GM12878 (cell line): ENCODE results near the gene CABLES1. TPM values are rescaled to one million over a fixed set of nuclear protein-coding genes. Genes with fewer than 3 reads are reported as not detected.

ENCODE experiments used
- ATAC-seq: fragments of 200-7000 bp; cut with Tn5 transposase; 3 replicates; pipeline ENCODE4 v1.9.1; 2020; ENCODE audit warnings: mild to moderate bottlenecking, moderate library complexity
- BruUV-seq: library from RNA; stranded (reverse); fragments of 400-500 nt; replicated peaks from 2 replicates; lab custom pipeline; 2021; lab: Mats Ljungman, UMichigan
- CTCF ChIA-PET: fragments of 300-600 bp; sonication (Branson Sonifier 250); formaldehyde crosslinking; extraction: SDS; loops from one replicate; lab custom pipeline; 2021; ENCODE audit warnings: inconsistent platforms; lab: Yijun Ruan, JAX
- POLR2A ChIA-PET: fragments of 350-600 bp; formaldehyde crosslinking; extraction: SDS; loops from one replicate; lab custom pipeline; 2021; ENCODE audit warnings: inconsistent platforms; lab: Charles Lee
- RAD21 ChIA-PET: fragments of 300-600 bp; sonication (Branson Sonifier 250); formaldehyde crosslinking; loops from one replicate; lab custom pipeline; 2023; ENCODE audit warnings: antibody characterized with exemption; ENCODE audit not compliant: unreplicated experiment; lab: Charles Lee
- SMC1A ChIA-PET: fragments of 300-600 bp; sonication (Branson Sonifier 250); formaldehyde crosslinking; loops from one replicate; lab custom pipeline; 2023; ENCODE audit not compliant: unreplicated experiment, uncharacterized antibody; lab: Charles Lee
- DNase-seq: peaks from one replicate; pipeline ENCODE4 v3.0.0-alpha.2; 2011; ENCODE audit warnings: low read depth, low spot score
- FAIRE-seq: peaks from 3 replicates; lab custom pipeline; 2011; peaks lifted over from hg19 to GRCh38; lab: Jason Lieb, UNC
- H2AFZ ChIP-seq: 2 replicates; pipeline ENCODE4 v1.6.0; 2011; ENCODE audit warnings: low read depth, low read length, control low read depth; ENCODE audit not compliant: control insufficient read depth
- H3K27ac ChIP-seq: 2 replicates; pipeline ENCODE4 v1.5.1; 2011; ENCODE audit warnings: control low read depth; ENCODE audit not compliant: control insufficient read depth, insufficient read depth
- H3K27me3 ChIP-seq, 2 experiments: replicated peaks in 1 of 2; 2 replicates each; pipeline versions ENCODE4 v1.6.0 to v1.6.1; 2011; ENCODE audit warnings: low read length in 1 of 2; ENCODE audit not compliant: control insufficient read depth in 2 of 2, insufficient read depth in 2 of 2
- H3K36me3 ChIP-seq, 2 experiments: 2 replicates each; pipeline ENCODE4 v1.5.1; 2011; ENCODE audit warnings: low read length in 1 of 2; ENCODE audit not compliant: control insufficient read depth in 2 of 2, insufficient read depth in 2 of 2
- H3K4me1 ChIP-seq: 2 replicates; pipeline ENCODE4 v1.6.1; 2011; ENCODE audit warnings: mild to moderate bottlenecking, low read length, moderate library complexity, mixed read lengths; ENCODE audit not compliant: control insufficient read depth, insufficient read depth
- H3K4me2 ChIP-seq: 2 replicates; pipeline ENCODE4 v1.6.0; 2011; ENCODE audit warnings: control low read depth; ENCODE audit not compliant: control insufficient read depth, insufficient read depth
- H3K4me3 ChIP-seq: fragments of 200-600 bp; sonication (generic); 2 replicates; pipeline ENCODE4 v1.5.1; 2016
- H3K79me2 ChIP-seq: 2 replicates; pipeline ENCODE4 v1.6.0; 2011; ENCODE audit warnings: low read length; ENCODE audit not compliant: control insufficient read depth, insufficient read depth
- H3K9ac ChIP-seq: 2 replicates; pipeline ENCODE4 v1.8.0; 2011; ENCODE audit warnings: low read length, control low read depth, mixed read lengths; ENCODE audit not compliant: control insufficient read depth, insufficient read depth
- H3K9me3 ChIP-seq: replicated peaks from 3 replicates; pipeline ENCODE4 v1.5.1; 2011; ENCODE audit warnings: mild to moderate bottlenecking, low read length; ENCODE audit not compliant: control insufficient read depth, insufficient read depth
- H4K20me1 ChIP-seq: 2 replicates; pipeline ENCODE4 v1.6.0; 2011; ENCODE audit not compliant: control insufficient read depth, insufficient read depth
- BHLHE40 ChIP-seq, 2 experiments: fragments of 450-650 bp in 1 of 2; IDR thresholded peaks; 2 replicates each; pipeline ENCODE4 v1.6.1; 2011 to 2017; ENCODE audit warnings: low read depth in 2 of 2, borderline replicate concordance in 1 of 2, improper control_type of control experiment in 1 of 2, low read length in 1 of 2, mild to moderate bottlenecking in 1 of 2
- CHD2 ChIP-seq: IDR thresholded peaks from 2 replicates; pipeline ENCODE4 v1.6.1; 2011; ENCODE audit warnings: low read depth, low read length, improper control_type of control experiment, borderline replicate concordance
- EED ChIP-seq: sonication (generic); IDR thresholded peaks from 2 replicates; pipeline ENCODE4 v1.6.1; 2016; ENCODE audit warnings: antibody characterized with exemption, low read depth
- GATAD2B ChIP-seq: fragments of 450-650 bp; conservative IDR thresholded peaks from 2 replicates; pipeline ENCODE4 v1.6.1; 2017; ENCODE audit warnings: low read depth, mild to moderate bottlenecking, moderate library complexity
- IRF4 ChIP-seq: IDR thresholded peaks from 2 replicates; pipeline ENCODE4 v1.6.1; 2011; ENCODE audit warnings: low read depth, low read length
- MEF2B ChIP-seq: fragments of 450-650 bp; IDR thresholded peaks from 2 replicates; pipeline ENCODE4 v1.6.1; 2018; ENCODE audit warnings: mild to moderate bottlenecking, moderate library complexity; ENCODE audit not compliant: partially characterized antibody, poor library complexity, severe bottlenecking
- MLLT1 ChIP-seq: fragments of 450-650 bp; IDR thresholded peaks from 2 replicates; pipeline ENCODE4 v1.6.1; 2016; ENCODE audit warnings: mild to moderate bottlenecking
- MXI1 ChIP-seq: fragments of 150-350 bp; IDR thresholded peaks from 2 replicates; pipeline ENCODE4 v1.6.1; 2011; ENCODE audit warnings: low read depth, mild to moderate bottlenecking, inconsistent platforms, low read length, improper control_type of control experiment
- NR2C1 ChIP-seq: fragments of 450-650 bp; IDR thresholded peaks from 2 replicates; pipeline ENCODE4 v1.6.1; 2017; ENCODE audit warnings: antibody characterized with exemption, mild to moderate bottlenecking, moderate library complexity
- NR2C2 ChIP-seq: IDR thresholded peaks from 2 replicates; pipeline ENCODE4 v1.6.1; 2011; ENCODE audit warnings: borderline replicate concordance, low read depth; ENCODE audit not compliant: control insufficient read depth, insufficient read length
- POU2F2 ChIP-seq: IDR thresholded peaks from 3 replicates; pipeline ENCODE4 v1.6.1; 2011; ENCODE audit warnings: low read depth, mild to moderate bottlenecking, low read length, borderline replicate concordance
- RB1 ChIP-seq: fragments of 450-650 bp; formaldehyde crosslinking; IDR thresholded peaks from 2 replicates; pipeline ENCODE4 v1.6.1; 2017; ENCODE audit warnings: mild to moderate bottlenecking, borderline replicate concordance
- SIN3A ChIP-seq: IDR thresholded peaks from 2 replicates; pipeline ENCODE4 v1.6.1; 2012; ENCODE audit warnings: low read depth, low read length, improper control_type of control experiment
- SKIL ChIP-seq: fragments of 450-650 bp; IDR thresholded peaks from 2 replicates; pipeline ENCODE4 v1.6.1; 2017; ENCODE audit warnings: mild to moderate bottlenecking, low read depth, inconsistent platforms; ENCODE audit not compliant: poor library complexity, severe bottlenecking
- SP1 ChIP-seq: IDR thresholded peaks from one replicate; pipeline ENCODE4 v1.6.1; 2011; ENCODE audit warnings: low read depth, low read length
- ZBED1 ChIP-seq: IDR thresholded peaks from 2 replicates; pipeline ENCODE4 v1.6.1; 2016; ENCODE audit warnings: borderline replicate concordance
- ZNF24 ChIP-seq: fragments of 450-650 bp; IDR thresholded peaks from 2 replicates; pipeline ENCODE4 v1.6.1; 2017; ENCODE audit warnings: antibody characterized with exemption, mild to moderate bottlenecking
- WGBS: methylation state at CpG from one replicate; pipeline ENCODE4 v1.1.6; 2016; ENCODE audit warnings: low lambda C conversion rate; ENCODE audit not compliant: insufficient replicate concordance, insufficient coverage; ENCODE audit errors: missing lambda C conversion rate; 5-methylcytosine and 5-hydroxymethylcytosine counted together
- in situ Hi-C: fragments of 300-500 bp; cut with MboI; formaldehyde crosslinking; loops from 9 replicates; pipeline ENCODE4 v1.14.3; 2018; ENCODE audit warnings: mixed read lengths
- intact Hi-C: fragments of 100-400 bp; cut with micrococcal nuclease; formaldehyde crosslinking; loops from one replicate; pipeline ENCODE4 v1.14.2; 2022; ENCODE audit not compliant: unreplicated experiment
- polyA plus RNA-seq, 11 experiments: library from polyadenylated mRNA; depleted of rRNA in 4 of 11; unstranded in 6 of 11; stranded (reverse) in 5 of 11; fragments of >200 nt; fragmentation: Nextera tagmentation in 4 of 11; fragmentation: Illumina TruSeq in 1 of 11; extraction: Ambion mirVana in 4 of 11; extraction: Trizol in 1 of 11; gene quantifications; 1 replicate in 1 of 11; 2 replicates in 10 of 11; pipeline versions ENCODE4 v1.2.1 to v1.2.3, GENCODE V29; 2011 to 2016; ENCODE audit warnings: inconsistent platforms in 2 of 11, missing spikeins in 2 of 11, low read depth in 1 of 11
- total RNA-seq, 4 experiments: library from RNA; depleted of rRNA in 3 of 4; stranded (reverse); fragments of >200 nt in 3 of 4; fragmentation: Illumina TruSeq in 1 of 4; extraction: Trizol in 1 of 4; gene quantifications; 2 replicates each; pipeline versions ENCODE4 v1.2.1 to v1.2.3, GENCODE V29; 2013 to 2021
- TF ChIP-seq, protein P1 (sequence below): fragments of 450-650 bp; IDR thresholded peaks from 2 replicates; pipeline ENCODE4 v1.6.1; 2017; ENCODE audit warnings: low read depth, mild to moderate bottlenecking, moderate library complexity

Gene CABLES1
- total and polyA plus RNA-seq, 10 of the 15 experiments (the other 5 are each of a cell fraction or from before 2014, with no cell fraction given), result 2.9 to 27.2 (median 8.2) TPM

DNA sequence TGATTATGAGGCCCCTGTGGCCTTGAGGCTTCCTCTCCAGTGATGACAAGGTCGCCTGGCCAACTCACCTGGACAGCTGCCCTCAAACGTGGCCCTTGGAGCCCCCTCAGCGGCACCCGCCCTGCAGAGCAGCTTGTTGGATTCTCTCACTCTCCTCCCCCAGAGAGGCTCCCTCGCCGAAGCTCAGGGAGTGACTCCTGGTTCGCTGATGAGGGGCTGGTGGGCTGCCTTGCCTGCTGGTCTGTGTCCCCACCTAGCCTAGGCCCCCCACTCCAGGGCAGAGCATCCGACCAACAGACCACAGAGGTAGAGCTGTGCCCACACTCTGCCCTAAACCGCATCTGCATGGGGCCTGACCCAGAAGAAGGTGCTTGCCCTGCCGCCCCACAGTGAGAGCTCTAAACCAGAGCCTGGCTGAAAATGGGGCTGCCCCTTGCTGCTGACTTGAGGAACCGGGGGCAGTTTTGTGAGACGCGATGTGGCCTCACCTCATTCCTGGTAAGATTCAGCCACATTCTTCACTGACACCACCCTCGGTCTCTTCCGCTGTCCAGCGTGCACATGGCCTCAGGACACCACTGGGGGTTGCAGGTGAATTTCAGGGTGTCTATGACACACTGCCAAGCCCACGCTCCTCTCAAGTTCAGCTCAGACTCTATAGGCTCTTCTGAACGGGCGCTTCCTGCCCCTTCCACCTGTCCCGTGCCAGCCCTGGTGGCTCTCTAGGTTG, 131.6 kb downstream of the CABLES1 start:
- no peaks in the 10 kb centered on the region for H3K27me3 ChIP-seq
- no peak overlapping the region for H3K4me2 ChIP-seq
- DNase-seq, result no peak
- intact Hi-C loops, result no loop called here
- TSS peak; percentile 40 for BruUV-seq
- peaks cover 14% of the 10 kb centered on the region for H3K4me1 ChIP-seq
- no peak overlapping the region for H3K9ac ChIP-seq
- RAD21 ChIA-PET, result interaction anchor here (0.9 to 3.2 kb wide), 11 partner anchors 22 to 145 kb away, joined by 3 to 20 read pairs (median 5); no protein-coding TSS in a partner anchor
- CTCF ChIA-PET, result interaction anchor here (0.7 to 2.4 kb wide), 6 partner anchors 12 to 136 kb away, joined by 3 to 13 read pairs (median 4); no protein-coding TSS in a partner anchor
- in situ Hi-C loops, result no loop called here
- 24% methylated on average over 20 of the region's 20 CpGs for WGBS
- peak overlapping the region; percentile 71 for H2AFZ ChIP-seq
- H4K20me1 ChIP-seq, result no peaks in the 10 kb centered on the region
- H3K79me2 ChIP-seq, result no peaks in the 10 kb centered on the region
- H3K9me3 ChIP-seq, result peaks cover 19% of the 10 kb centered on the region
- POLR2A ChIA-PET, result interaction anchor here (0.6 to 1.7 kb wide), 5 partner anchors 8 to 30 kb away, joined by 3 to 8 read pairs (median 4); no protein-coding TSS in a partner anchor
- FAIRE-seq, result no peak
- SMC1A ChIA-PET, result interaction anchor here (0.8 to 3.5 kb wide), 15 partner anchors 12 to 134 kb away, joined by 3 to 13 read pairs (median 5); no protein-coding TSS in a partner anchor
- H3K36me3 ChIP-seq, result no peaks in the 10 kb centered on the region; a peak in 1 of 4 replicates
- H3K4me3 ChIP-seq, result no peak overlapping the region
- ATAC-seq, result peak; percentile 83
- H3K27ac ChIP-seq, result peak overlapping the region; percentile 37; the same call in 1 of the 2 replicates
- TF ChIP-seq NR2C2 (no peak), MXI1 (peak; percentile 74), MLLT1 (peak; percentile 70; the same call in 1 of the 2 replicates), GATAD2B (peak; percentile 39; the same call in 1 of the 2 replicates), BHLHE40 (IDR thresholded peaks at IDR 0.05; ENCODE audit: borderline replicate concordance in 1 of 2, low read depth in 2 of 2, low read length in 1 of 2) (peak; percentile 42 to 79; a peak in 1 of 4 replicates), SIN3A (no peak), ZBED1 (no peak), CHD2 (peak; percentile 28; the same call in 1 of the 2 replicates), ZNF24 (no peak), SKIL (peak; percentile 45), IRF4 (no peak), MEF2B (peak; percentile 8), RB1 (no peak), SP1 (peak; percentile 15), POU2F2 (peak; percentile 26; the same call in 1 of the 3 replicates), NR2C1 (no peak), EED (no peak)
- TF ChIP-seq, protein P1, sequence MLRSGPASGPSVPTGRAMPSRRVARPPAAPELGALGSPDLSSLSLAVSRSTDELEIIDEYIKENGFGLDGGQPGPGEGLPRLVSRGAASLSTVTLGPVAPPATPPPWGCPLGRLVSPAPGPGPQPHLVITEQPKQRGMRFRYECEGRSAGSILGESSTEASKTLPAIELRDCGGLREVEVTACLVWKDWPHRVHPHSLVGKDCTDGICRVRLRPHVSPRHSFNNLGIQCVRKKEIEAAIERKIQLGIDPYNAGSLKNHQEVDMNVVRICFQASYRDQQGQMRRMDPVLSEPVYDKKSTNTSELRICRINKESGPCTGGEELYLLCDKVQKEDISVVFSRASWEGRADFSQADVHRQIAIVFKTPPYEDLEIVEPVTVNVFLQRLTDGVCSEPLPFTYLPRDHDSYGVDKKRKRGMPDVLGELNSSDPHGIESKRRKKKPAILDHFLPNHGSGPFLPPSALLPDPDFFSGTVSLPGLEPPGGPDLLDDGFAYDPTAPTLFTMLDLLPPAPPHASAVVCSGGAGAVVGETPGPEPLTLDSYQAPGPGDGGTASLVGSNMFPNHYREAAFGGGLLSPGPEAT, result peak; percentile 49; the same call in 1 of the 2 replicates
